D341Med (cell line): ENCODE measurements around the gene CKAP4.

Experiments used
- DNase-seq: peaks from one replicate; pipeline ENCODE4 v3.0.0; 2012; ENCODE audit warnings: low spot score

CKAP4 gene

DNA sequence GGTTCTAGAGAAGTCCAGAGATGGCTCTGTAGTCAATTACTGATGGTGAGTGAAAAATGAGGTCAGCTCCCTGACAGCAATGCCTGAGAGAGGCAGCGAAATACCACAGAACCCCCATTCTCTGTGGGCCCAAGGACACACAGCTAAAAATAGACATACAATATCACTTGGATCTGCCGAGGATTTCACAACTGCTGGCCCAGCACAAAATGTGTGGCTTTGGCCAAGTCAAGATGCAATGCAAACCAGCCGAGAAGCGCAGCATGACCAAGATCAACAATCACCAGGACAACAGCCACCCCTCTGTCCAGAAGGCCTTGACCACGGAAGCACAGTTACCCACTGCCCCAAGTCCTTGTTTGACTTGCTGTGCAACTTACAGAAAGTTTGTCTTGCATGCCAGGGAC lies 52.2 kb downstream of the CKAP4 start:
- no peak for DNase-seq

DNA sequence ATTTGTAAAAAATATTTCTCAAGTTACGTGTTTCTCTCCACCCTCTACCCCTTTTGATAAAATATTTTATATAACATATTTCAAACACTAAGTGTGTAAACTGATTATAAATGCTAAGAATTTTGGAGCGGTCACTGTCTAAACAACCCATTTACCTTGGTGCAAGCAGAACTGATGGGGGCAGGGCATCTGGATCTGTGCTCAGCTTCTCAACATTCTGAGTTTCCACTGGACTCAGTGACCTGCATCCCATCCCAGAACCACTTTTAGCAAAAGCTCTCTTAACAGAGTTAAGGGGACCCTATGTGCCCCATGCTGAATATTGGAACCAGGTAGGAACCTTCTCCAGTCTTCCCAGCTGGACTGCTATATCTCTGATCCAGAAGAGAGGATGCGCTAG lies 53.5 kb downstream of the CKAP4 start:
- DNase-seq: no peak

DNA sequence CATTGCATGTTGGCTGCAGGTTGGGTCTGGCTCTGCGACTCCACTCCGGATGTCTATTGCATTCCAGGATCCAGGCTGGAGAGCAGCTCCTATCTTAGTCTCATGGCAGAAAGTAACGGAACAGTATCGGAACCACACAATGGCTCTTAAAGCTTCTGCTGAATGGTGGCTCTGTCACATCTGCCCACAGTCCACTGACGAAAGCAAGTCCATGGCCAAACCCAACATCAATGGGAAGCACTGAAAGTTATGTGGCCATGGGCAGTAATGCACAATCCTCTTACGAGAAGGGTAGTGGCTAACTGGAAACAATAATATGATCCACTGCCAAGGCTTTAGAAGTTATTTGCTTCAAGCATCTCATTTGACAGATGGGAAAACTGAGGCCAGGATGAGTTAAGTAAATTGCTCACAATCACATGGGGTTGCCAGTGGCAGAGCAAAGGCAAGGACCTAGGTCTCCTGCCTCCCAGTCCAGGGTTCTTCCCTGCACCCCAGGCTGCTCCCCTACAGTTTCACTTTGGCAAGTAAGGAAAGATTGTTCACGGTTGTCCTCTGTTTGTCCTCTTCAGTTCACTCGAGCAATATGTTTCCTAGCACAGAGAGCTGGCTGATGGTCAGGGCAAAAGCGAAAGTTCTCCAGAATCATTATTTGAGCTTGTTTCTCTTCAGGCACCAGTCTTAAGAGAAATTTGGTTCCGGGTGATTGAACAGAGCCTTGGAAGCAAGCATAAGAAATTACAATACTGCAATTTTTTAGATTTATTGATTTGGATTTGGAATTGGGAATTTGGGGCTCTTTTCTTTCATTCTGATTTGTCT lies 54.2 kb downstream of the CKAP4 start:
- DNase-seq: no peak

DNA sequence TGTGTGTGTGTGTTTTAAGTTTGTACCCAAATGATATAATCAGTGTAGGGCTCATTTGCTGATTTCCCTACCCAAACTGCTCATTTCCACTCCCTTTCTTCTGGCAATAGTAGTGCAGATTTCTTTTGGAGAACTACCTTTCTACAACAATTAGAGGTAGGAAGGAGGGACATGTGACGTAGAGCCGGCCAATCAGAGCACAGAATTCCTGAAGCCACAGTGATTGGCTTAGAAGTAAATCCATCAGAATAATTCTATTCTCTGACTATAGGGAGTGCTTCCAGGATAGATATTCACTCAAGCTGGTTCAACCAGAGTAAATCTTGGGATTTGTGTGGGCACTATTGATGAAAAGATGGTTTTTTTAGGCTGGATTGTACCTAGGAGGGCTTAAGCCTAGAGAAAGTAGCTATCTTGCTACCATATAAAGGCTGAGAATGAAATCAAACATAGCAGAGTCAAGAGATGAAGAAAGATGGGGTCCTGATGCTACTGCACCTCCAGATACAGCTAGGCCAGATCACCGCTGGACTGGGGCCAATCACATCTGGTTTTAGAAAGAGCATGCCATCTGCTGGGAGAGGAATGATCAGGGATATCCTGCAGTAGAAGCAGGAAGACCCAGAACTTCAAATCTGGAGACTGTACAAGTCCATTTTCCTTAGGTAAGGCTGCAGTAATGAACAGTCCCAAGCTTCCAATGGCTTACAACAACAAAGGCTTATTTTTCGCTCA lies 55.0 kb downstream of the CKAP4 start:
- no peak for DNase-seq

DNA sequence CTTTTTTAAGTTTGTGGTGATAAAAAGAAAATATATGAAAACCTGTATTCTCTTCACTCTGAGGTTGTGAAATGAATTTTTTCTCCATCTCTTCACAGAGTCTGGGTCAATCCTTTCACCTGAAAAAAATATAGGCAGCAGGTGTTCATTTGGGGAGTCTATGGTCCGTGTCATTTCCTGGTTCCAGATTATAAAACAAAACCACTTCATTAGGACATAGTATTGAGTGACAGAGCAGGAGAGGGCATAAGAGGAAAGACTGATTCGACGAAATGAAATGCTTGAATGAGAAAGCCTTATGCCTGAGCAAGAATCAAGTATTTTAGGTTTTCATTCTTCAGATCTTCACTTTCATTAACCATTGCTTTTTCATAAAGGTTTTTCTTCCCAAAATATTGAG lies 57.2 kb downstream of the CKAP4 start:
- DNase-seq: no peak

DNA sequence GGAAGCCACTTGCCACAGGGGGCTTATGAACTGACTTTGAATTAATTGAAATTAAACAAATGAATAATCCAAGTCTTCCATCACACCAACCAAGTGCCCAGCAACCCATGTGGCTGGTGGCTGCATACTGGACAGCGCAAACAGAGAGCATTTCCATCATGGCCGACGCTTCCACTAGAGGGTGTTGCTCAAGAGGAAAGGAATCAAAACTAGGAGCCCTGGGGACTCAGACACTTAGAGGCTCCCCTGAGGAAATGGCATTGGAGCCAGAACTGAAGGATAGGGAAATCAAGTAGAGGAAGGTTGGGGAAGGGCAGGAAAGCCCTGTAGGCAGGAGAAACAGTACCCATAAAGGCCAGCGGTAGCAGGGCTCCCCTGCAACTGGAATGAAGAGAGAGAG lies 58.5 kb downstream of the CKAP4 start:
- no peak for DNase-seq

DNA sequence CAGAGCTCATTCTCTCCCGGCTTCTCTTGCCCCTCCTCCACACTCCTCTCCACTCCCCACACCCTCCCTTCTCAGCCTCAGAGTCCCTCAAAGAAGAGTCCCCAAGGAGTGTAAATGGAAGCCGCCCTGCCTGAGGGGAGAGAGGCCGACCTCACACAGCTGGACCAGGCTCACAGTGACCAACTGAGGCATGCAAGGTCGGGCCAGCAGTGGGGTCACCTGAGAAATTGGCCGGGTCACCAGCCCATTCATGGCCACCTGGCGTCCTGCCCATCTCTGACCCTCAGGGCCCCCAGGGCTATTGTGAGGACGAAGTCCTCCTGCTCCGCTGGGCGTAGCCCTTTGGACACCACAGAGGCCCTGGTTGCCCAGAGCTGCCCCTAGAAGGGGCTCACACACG lies 59.6 kb downstream of the CKAP4 start:
- no peak for DNase-seq
